ENCODE results near the gene CPA5.

Gene CPA5

DNA sequence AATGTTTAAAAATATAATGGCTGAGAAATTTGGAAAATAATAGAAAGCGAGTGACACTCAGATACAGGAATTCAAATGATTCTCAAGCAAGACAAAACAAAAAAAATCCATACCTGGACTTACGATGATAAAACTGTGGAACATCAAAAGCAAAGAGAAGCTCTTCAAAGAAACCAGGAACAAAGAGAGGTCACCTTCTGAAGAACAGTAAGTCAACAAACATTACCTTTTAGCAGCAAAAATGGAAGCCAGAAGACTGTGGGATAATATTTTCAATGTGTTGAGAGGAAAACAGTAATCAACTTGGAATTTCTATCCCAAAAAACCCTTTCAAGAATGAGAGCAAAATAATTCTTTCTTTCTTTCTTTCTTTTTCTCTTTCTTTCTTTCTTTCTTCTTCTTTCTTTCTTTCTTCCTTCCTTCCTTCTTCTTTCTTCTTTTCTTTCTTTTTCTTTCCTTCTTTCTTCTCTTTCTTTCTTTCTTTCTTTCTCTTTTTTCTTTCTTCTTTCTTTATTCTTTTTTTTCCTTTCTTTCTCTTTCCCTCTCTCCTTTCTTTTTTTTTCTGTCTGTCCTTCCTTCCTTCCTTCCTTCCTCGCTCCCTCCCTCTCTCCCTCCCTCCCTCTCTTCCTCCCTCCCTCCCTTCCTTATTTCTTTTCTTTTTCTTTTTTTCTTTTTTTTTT is 1.8 kb upstream of the CPA5 start:
- TF ChIP-seq, protein P1, sequence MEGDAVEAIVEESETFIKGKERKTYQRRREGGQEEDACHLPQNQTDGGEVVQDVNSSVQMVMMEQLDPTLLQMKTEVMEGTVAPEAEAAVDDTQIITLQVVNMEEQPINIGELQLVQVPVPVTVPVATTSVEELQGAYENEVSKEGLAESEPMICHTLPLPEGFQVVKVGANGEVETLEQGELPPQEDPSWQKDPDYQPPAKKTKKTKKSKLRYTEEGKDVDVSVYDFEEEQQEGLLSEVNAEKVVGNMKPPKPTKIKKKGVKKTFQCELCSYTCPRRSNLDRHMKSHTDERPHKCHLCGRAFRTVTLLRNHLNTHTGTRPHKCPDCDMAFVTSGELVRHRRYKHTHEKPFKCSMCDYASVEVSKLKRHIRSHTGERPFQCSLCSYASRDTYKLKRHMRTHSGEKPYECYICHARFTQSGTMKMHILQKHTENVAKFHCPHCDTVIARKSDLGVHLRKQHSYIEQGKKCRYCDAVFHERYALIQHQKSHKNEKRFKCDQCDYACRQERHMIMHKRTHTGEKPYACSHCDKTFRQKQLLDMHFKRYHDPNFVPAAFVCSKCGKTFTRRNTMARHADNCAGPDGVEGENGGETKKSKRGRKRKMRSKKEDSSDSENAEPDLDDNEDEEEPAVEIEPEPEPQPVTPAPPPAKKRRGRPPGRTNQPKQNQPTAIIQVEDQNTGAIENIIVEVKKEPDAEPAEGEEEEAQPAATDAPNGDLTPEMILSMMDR (IDR thresholded peaks at IDR 0.05; ENCODE audit: control insufficient read depth, extremely low read depth, insufficient read depth) = no peak
- no peak for DNase-seq (ENCODE audit: low read depth)
- no peak overlapping the region for H3K4me3 ChIP-seq (ENCODE audit: low read depth, low read length)

DNA sequence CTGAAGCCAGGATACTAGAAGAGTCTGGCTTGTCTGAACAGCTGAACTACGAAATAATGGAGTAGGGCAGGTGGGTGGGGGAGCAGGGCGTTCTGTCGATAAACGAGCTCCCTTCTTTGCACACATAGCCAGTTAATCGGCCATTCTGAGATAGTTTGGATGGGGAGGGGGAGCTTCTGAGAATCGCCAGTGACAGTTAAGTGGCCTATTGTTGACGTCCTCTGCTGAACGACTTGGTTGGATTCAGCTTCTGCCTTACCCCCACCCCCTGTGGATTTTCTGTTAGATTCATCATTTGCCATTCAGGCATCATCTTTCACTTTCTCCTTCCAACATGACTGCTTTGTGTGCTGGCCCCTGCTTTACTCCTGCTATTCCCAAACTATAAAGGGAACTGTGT is 520 bp downstream of the CPA5 start:
- TF ChIP-seq, protein P1 (IDR thresholded peaks at IDR 0.05; ENCODE audit: control insufficient read depth, extremely low read depth, insufficient read depth) = no peak
- no peak overlapping the region for H3K4me3 ChIP-seq (ENCODE audit: low read depth, low read length)
- DNase-seq (ENCODE audit: low read depth) = no peak

DNA sequence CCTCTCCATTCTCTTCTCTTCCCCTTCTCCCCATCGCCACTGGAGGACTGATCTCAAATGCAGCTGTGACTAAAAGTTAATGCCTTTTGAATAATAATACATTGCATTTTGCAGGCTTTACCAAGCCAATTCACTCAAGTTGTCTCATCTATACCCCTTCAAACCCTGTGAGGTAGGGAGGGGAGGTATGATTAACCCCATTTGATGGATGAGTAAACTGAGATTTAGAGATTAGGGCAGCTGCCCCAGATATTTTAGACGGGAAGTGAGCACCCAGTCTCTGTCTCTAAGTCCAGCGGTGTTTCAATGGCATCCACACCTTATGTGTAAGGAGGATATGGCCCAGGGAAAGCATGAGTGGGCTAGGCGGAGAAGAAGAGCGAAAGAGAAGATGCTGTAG is 1.1 kb downstream of the CPA5 start:
- DNase-seq (ENCODE audit: low read depth) = no peak
- TF ChIP-seq, protein P1 (IDR thresholded peaks at IDR 0.05; ENCODE audit: control insufficient read depth, extremely low read depth, insufficient read depth) = no peak
- no peak overlapping the region for H3K4me3 ChIP-seq (ENCODE audit: low read depth, low read length)

DNA sequence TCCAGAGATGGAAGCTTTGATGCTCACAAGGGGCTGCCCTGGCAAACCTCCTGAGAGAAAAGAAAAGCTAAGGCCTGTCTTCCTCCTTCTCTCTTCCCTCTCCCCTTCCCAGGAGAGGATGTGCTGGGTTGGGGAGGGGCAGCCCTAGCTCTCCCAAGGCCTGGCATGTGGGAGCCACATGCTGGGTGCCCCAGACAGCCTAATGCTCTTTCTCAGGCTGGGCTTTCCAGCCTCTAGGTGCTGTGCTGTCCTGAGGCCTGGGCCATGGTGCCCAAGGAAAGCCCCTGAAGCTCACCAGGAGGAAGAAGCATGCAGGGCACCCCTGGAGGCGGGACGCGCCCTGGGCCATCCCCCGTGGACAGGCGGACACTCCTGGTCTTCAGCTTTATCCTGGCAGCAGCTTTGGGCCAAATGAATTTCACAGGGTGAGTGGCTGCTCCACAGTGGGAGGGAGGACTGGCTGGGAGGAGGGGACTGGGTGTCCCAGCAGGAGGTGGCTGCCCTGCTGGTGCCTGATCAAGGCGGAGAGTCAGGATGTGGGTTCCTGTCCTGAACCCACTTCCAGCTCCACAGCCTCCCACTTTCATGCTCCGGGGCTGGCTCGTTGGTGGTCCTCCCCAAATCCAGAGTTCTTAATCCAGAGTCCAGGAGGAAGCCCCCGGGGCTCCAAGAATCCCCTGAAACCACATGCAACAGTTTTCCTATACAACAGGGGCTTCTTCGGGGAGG is 1.7 kb downstream of the CPA5 start:
- no peak overlapping the region for H3K4me3 ChIP-seq (ENCODE audit: low read depth, low read length)
- TF ChIP-seq, protein P1 (IDR thresholded peaks at IDR 0.05; ENCODE audit: control insufficient read depth, extremely low read depth, insufficient read depth) = no peak
- no peak for DNase-seq (ENCODE audit: low read depth)

DNA sequence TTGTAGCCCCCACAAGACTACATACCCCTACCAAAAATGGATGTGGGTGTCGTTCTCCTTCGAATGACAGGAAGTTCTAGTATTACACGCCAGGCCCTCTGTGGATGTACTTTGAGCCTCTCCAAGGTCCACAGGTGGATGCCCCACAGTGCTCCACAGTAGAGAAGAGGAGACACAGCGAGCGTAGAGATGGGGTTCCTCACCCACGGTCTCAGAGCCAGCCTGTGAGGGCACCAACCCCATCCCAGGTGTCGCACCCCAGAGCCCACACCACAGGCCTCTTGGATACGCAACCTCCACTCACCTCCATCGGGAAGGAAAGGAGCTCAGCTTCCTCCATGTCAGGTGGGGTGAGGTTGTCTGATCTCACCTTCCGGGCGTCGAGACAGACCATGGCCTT is 2.3 kb downstream of the CPA5 start:
- TF ChIP-seq, protein P1 (IDR thresholded peaks at IDR 0.05; ENCODE audit: control insufficient read depth, extremely low read depth, insufficient read depth) = no peak
- no peak for DNase-seq (ENCODE audit: low read depth)

DNA sequence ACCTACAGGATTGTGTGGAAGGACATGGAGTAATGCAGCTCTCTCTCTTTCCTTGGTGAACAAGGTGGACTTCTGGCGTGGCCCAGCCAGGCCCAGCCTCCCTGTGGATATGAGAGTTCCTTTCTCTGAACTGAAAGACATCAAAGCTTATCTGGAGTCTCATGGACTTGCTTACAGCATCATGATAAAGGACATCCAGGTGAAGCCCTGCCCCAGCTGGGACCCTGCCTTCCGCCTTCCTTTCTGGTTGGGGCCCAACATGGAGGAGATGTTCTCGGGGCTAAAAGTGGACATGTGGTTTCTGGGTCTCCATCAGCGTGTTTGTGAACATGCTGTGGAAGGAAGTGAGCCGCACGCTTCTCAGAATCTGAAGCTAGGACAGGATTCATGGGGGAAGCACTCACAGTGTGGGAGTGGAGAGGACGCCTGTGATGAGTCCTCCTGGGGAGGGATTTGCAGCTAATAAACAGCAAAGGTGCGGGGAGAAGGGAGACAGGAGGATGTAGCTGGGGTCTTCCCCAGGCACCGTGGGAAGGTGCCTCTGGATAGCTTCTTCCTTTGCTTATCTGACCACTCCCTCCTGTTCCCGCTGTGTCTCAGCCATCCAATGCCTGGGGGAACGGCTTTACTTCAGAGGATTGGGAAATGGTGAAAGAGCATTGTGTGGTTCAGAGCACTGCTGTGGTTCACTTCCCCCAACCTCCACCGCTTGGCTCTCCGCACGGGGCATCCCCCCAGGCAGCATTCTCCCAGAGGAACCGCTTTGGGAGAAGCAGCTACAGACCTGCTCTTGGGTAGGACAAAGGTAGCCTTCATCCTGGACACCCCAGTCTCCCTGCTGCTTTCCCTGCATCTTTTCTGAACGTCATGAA is 5.5 kb downstream of the CPA5 start:
- no peak for DNase-seq (ENCODE audit: low read depth)
- TF ChIP-seq, protein P1 (IDR thresholded peaks at IDR 0.05; ENCODE audit: control insufficient read depth, extremely low read depth, insufficient read depth) = no peak
- no peak overlapping the region for H3K4me3 ChIP-seq (ENCODE audit: low read depth, low read length)

More for the DNA sequence above, 2.3 kb downstream of the CPA5 start:
- H3K4me3 ChIP-seq (ENCODE audit: low read depth, low read length) = no peak overlapping the region
